AML-193 (cell line): ENCODE data around the gene NPDC1.
"Not testable (repeated sequence)": the region's sequence is repeated elsewhere in the genome, so short reads cannot be mapped to it uniquely, and the experiment has no call there.

Source experiments
- DNase-seq, 2 experiments: peaks; one replicate each; lab custom pipeline; 2025; lab: John Stamatoyannopoulos, UW

NPDC1 gene

GRCh38 chr9:137075275-137075775 is 29.3 kb upstream of the NPDC1 start:
- no peak for DNase-seq

GRCh38 chr9:137074657-137075274 is 28.8 kb upstream of the NPDC1 start:
- no peak for DNase-seq

GRCh38 chr9:137073992-137074399 is 28.0 kb upstream of the NPDC1 start:
- no peak for DNase-seq

GRCh38 chr9:137071282-137071681 is 25.3 kb upstream of the NPDC1 start:
- DNase-seq = no peak

GRCh38 chr9:137070906-137071275 is 24.9 kb upstream of the NPDC1 start:
- DNase-seq = no peak

GRCh38 chr9:137070201-137070905 is 24.4 kb upstream of the NPDC1 start, which contains the start of gene SAPCD2:
TSS of gene SAPCD2 (minus strand) at chr9:137070557. CDS start at chr9:137070460, 97 bp downstream.
- peak; percentile 69 to 90 for DNase-seq

- no peak for DNase-seq
Measured at GRCh38 chr9:137069508-137070091, 23.6 kb upstream of the NPDC1 start.

GRCh38 chr9:137068539-137069507 is 22.8 kb upstream of the NPDC1 start:
- no peak for DNase-seq

GRCh38 chr9:137067860-137068538 is 22.0 kb upstream of the NPDC1 start:
- DNase-seq = peak; percentile 66 to 69

GRCh38 chr9:137066096-137066861 is 20.3 kb upstream of the NPDC1 start:
- DNase-seq = no peak

- no peak for DNase-seq
Measured at GRCh38 chr9:137065336-137065967, 19.5 kb upstream of the NPDC1 start.

- DNase-seq = no peak
Measured at GRCh38 chr9:137064880-137065164, 18.8 kb upstream of the NPDC1 start.

GRCh38 chr9:137064027-137064879 is 18.3 kb upstream of the NPDC1 start:
- DNase-seq = peak; percentile 16 to 32

- DNase-seq = no peak
Measured at GRCh38 chr9:137063311-137064026, 17.5 kb upstream of the NPDC1 start.

- not testable (repeated sequence) for DNase-seq
Measured at GRCh38 chr9:137062798-137063197, 16.8 kb upstream of the NPDC1 start.

GRCh38 chr9:137062384-137062783 is 16.4 kb upstream of the NPDC1 start:
- DNase-seq = no peak

- DNase-seq = no peak
Measured at GRCh38 chr9:137058521-137059234, 12.7 kb upstream of the NPDC1 start.

GRCh38 chr9:137057545-137057944 is 11.6 kb upstream of the NPDC1 start:
- DNase-seq = no peak
